NCI-H460 (cell line): ENCODE measurements around the gene BTK. TPM values are rescaled to one million over a fixed set of nuclear protein-coding genes. Genes with fewer than 3 reads are reported as not detected.

Experiments
- DNase-seq: peaks from one replicate; pipeline ENCODE4 v3.0.0-alpha.2; 2016; ENCODE audit warnings: low read depth; ENCODE audit errors: extremely low read depth
- polyA plus RNA-seq: library from polyadenylated mRNA; depleted of rRNA; stranded (reverse); fragments of >200 nt; gene quantifications from 2 replicates; pipeline ENCODE4 v1.2.3, GENCODE V29; 2014; cell fraction: nucleus; rRNA removed
- total RNA-seq: library from RNA; depleted of rRNA; stranded (reverse); fragments of >200 nt; shearing (Covaris generic); gene quantifications from 2 replicates; pipeline ENCODE4 v1.2.3, GENCODE V29; 2014; rRNA removed

Gene BTK
- total RNA-seq, result 0.05 TPM in 1 of 2 replicates, not detected in the other
- not detected in 2 replicates for polyA plus RNA-seq

- no peak for DNase-seq
Measured at GRCh38 chrX:101385795-101386541, at the start of gene BTK. Gene BTK, minus strand, starts transcription at chrX:101386191. Its CDS starts 10,907 bp downstream, at chrX:101375284.

- DNase-seq, result no peak
Measured at GRCh38 chrX:101430457-101431078, 44.6 kb upstream of the BTK start.

- no peak for DNase-seq
Measured at GRCh38 chrX:101429934-101430333, 43.9 kb upstream of the BTK start.

GRCh38 chrX:101427954-101428353 is 42.0 kb upstream of the BTK start:
- DNase-seq, result no peak

GRCh38 chrX:101419489-101419888 is 33.5 kb upstream of the BTK start:
- DNase-seq, result no peak

GRCh38 chrX:101417981-101418841 is 32.2 kb upstream of the BTK start:
- no peak for DNase-seq

- DNase-seq, result no peak
Measured at GRCh38 chrX:101417190-101417589, 31.2 kb upstream of the BTK start.

- no peak for DNase-seq
Measured at GRCh38 chrX:101416691-101417090, 30.7 kb upstream of the BTK start.

GRCh38 chrX:101415180-101416145 is 29.5 kb upstream of the BTK start:
- peak; percentile 69 for DNase-seq

- DNase-seq, result no peak
Measured at GRCh38 chrX:101411984-101412383, 26.0 kb upstream of the BTK start.

GRCh38 chrX:101410461-101410860 is 24.5 kb upstream of the BTK start:
- no peak for DNase-seq

GRCh38 chrX:101409043-101409442 is 23.1 kb upstream of the BTK start:
- no peak for DNase-seq

- no peak for DNase-seq
Measured at GRCh38 chrX:101408532-101408841, 22.5 kb upstream of the BTK start.

GRCh38 chrX:101407748-101408531 is 21.9 kb upstream of the BTK start, which contains the start of the genes GLA and HNRNPH2:
Gene GLA, minus strand, starts transcription at chrX:101407925. Its CDS starts 22 bp downstream, at chrX:101407903.
Gene HNRNPH2, plus strand, starts transcription at chrX:101408222. Its CDS starts 3,767 bp downstream, at chrX:101411989.
- DNase-seq, result peak; percentile 99

- no peak for DNase-seq
Measured at GRCh38 chrX:101407167-101407747, 21.3 kb upstream of the BTK start.

- DNase-seq, result no peak
Measured at GRCh38 chrX:101399825-101400224, 13.8 kb upstream of the BTK start.

GRCh38 chrX:101398694-101399093 is 12.7 kb upstream of the BTK start:
- DNase-seq, result no peak

- DNase-seq, result no peak
Measured at GRCh38 chrX:101397779-101398178, 11.8 kb upstream of the BTK start.

GRCh38 chrX:101395789-101396188 is 9.8 kb upstream of the BTK start:
- DNase-seq, result no peak
